ENCODE results near the gene EXOC6B.

EXOC6B gene

GRCh38 chr2:72744049-72744448 lies 81.8 kb downstream of the EXOC6B start:
- no peak for DNase-seq

DNA sequence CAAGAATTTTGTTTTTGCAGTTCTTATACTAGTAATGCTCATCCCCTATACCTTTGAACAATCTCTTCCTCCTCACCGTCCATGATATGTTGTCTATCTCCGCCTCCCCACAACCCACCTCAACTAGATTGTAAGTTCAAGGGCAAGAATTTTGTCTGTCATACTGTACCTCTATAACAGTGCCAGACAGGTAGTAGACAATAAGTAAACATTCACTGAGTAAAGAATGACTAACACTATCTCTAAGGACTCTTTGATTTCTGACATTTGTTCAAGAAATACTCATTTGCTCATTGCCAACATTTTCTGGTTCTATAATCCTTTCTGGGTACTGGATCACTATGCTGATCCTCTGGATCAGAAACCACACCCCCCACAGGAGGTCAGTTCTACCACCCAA lies 82.4 kb downstream of the EXOC6B start:
- DNase-seq: no peak

- no peak for DNase-seq
These were observed 87.7 kb downstream of the EXOC6B start for GRCh38 chr2:72738096-72738495.

- DNase-seq: no peak
These were observed 91.4 kb downstream of the EXOC6B start for GRCh38 chr2:72734432-72734831.

DNA sequence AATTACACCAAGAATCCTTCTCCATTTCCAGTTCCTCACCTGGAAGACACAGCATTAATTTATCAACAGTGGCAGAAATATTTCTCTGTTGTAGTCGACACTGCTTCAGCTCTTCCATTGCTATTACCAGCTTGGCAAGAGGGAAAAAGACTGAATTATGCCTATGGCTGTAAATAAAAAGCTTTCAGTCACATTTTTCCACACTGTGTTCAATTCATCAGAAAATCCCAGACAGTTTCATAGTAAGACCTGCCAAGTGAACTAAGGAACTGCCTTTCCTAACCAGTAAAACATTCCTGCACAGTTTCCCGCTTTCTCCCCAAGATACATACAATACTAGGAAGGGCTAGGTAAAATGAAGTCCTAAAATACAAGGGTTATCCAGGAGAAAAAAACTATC lies 94.7 kb downstream of the EXOC6B start:
- no peak for DNase-seq

DNA sequence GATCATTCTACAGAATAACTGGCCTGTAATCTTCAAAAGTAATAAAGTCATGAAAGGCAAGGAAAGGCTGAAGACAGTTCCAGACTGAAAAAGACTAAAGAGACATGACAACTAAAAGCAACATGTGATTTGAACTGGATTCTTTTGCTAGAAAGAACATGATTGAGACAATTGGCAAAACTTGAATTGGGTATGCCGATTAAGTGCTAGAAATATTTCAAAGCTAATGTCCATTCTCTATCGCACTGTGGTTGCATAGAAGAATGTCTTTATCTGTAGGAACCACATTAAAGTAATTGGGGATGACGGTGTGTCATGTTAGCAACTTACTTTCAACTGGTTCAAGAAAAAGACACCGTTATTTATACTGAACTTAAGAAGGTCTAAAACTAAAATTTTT lies 98.5 kb downstream of the EXOC6B start:
- DNase-seq: no peak

DNA sequence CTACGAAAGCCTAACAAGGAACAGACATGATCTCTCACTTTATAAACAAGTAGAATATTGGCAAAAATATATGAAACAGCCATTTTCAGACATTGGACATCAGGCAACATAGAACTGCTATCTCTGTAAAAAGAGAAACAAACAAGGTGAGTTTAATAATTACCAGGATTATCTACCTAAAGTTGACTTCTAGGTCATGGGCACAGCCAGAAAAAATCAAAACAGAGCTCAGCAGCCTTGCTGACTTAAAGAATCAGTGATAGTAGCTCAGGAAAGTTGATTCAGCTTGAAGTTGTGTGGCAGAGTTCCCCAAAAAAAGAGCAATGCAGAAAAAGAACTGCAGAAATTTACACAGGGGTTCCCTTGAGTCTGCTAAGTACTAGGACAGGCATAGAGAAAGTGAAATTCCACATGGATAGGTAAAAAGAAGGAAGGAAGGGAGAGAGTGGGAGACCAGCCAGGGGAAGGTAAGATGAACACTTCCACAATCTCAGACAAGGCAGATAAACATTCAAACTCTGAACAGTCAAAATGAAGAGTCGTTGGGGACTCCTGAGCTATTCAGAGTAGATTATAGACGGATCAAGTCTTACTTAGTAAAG lies 102.0 kb downstream of the EXOC6B start:
- DNase-seq: no peak

DNA sequence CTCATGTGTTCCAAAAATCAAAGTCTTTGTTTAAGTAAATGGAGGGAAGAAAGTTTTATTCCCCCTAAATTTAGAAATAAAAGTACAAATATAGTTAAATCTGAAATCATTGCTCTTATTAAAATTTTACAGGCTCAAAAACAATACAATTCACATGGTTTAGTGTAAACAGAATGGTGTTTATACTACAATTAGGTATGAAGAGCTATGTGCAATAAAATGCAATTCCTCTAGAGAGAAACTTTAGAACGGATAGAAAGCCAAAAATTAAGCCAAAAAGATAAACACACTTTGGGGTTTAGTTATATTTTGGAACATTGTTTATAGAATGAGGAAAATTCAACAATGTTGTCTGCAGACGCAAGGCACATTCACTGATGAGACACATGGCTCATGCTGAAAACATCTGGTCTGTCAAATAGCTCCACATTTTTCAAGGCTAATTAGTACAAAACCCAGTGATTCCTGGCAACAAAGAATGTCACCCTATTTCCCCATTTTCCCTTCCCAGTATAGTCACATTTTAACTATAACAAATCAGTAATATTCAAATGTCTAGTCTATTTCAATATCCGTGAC lies 103.3 kb downstream of the EXOC6B start:
- no peak for DNase-seq

DNA sequence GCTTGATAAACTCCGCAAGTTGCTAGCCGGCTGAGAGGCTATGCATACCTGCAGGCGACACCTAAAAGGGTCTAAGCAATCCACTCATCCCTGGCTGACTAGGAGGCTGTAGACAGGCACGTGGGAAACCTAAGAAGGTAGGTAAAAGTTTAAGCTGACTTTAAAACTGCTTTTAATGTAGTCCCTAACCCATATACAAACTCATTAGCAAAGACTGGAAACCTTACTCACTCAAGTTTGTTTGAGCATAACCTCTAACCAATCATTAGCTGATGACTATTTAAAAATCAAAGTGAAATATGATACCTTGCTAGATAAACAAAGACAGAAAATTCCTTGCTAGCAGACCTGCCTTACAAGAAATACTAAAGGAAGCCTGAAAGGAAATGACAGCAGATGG lies 106.4 kb downstream of the EXOC6B start:
- no peak for DNase-seq

DNA sequence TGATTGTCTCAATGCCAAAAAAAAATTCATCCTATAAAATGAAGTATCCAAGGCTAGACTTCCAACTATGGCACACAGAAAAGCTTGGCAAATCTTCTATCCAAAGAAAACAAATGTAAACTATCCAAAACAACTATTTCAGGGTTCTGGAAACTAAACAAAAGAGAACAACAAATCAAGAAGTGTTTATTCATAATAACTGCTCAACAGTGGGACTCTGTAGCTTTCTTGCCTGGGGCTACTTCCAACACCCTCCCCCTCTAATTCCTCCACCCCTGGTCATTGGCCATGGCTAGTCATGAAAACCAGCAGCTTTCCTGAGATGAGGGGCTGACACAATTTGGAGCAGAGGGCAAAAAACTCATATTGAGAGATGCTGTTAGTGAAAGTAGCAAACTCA lies 107.0 kb downstream of the EXOC6B start:
- no peak for DNase-seq

DNA sequence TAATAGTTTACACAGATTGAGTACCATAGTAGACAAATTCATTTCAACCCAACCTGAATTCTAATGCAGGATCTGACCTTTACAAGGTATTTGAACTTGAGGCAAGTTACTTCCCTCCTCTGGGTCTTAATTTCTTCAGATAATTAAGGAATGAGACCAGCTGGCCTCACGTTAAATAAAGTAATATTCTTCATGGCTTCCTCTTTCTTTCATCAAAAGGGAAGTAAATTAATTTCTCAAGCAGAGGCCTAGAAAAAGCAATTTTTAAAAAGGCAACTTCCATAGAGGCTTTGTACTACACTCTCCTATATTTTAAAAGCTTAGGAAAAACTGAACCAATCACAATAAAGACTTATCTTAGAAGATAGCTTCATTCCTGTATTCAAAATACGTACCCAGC lies 109.2 kb downstream of the EXOC6B start:
- DNase-seq: no peak

- no peak for DNase-seq
These were observed 112.0 kb downstream of the EXOC6B start for GRCh38 chr2:72713857-72714256.

DNA sequence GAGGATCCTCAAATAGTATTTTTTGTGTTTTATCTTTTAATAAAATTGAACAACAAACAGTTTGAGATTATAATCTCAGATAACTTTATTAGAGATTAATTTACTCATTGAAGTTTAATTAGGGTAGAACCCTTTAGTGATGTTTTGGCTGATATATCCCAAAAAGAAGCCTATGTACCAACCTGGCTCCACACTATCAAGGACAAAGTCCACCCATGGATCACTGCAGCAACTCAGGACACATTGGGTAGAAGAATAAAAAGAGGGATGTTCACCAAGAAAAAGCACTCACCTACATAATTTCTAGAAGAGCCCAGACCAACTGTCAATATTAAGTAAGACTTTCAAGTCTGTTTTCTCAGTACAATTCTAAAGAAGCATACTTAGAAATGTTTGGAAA lies 112.9 kb downstream of the EXOC6B start:
- DNase-seq: no peak

DNA sequence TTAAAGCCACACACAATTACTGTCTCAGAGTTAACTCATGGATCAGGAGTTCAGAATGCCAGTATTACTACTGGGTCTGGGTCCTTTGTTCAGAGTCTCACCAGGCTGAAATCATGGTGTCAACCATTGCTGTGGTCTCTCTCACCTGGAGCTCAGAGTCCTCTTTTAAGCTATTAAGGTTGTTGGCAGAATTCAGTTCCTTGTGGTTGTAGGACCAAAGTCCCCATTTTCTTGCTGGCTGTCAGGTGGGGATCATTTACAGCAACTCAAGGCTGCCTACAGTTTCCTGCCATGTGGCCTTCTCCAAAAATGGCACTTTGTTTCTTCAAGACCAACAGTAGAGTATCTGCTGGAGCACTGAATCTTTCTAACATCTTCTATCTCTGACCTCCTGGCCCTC lies 113.5 kb downstream of the EXOC6B start:
- no peak for DNase-seq

DNA sequence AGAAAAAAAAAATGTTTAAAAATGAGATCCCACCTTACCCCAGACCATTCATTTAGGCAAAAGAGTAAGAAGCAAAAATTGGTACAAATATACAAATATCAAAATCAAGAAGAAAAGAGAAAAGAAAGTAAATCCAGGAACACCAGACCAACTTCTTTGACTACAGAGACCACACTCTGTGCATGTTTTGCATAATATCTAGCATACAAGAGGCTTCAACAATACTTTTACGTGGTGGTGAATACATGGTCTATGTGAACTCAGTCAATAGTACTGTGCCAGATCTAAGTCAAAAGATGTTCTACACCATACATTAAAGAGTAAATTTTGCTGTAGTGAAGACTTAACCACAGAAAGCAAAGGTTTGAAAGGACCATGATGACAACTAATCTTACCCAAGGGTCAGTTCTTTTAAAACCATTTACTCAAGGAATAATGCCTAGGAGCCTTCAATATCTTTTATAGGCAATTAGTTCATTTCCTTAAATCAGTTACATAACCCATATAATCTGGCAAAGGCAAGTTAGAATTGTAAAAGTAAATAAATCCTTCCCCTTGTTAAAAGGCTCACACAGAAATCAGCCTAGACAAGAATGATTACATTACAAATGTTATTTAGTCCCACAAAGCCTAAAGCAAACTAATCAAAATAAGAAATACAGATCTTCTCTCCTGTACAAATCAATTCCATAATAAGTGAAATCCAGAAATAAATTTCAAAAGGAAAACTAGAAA lies 115.2 kb downstream of the EXOC6B start:
- no peak for DNase-seq

GRCh38 chr2:72708236-72708635 lies 117.6 kb downstream of the EXOC6B start:
- DNase-seq: no peak

- DNase-seq: no peak
These were observed 127.5 kb downstream of the EXOC6B start for GRCh38 chr2:72698300-72698699.

DNA sequence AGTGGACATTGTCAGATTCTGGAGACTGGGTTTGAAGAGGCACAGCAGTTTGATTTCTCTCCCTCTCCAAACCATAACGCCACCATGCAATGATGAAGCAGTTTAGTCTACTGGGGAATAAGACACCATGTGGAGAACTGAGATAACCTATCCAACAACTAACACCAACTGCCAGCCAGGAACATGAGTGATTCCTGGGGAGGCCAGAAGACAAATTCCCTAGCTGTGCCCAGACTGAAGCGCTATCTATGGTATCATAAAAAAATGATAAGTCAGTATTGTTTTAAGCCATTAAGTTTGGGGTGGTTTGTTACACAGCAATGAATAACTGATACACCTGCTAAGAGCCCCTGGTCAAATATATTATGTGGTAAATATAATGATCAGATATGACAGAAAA lies 129.3 kb downstream of the EXOC6B start:
- DNase-seq: no peak

DNA sequence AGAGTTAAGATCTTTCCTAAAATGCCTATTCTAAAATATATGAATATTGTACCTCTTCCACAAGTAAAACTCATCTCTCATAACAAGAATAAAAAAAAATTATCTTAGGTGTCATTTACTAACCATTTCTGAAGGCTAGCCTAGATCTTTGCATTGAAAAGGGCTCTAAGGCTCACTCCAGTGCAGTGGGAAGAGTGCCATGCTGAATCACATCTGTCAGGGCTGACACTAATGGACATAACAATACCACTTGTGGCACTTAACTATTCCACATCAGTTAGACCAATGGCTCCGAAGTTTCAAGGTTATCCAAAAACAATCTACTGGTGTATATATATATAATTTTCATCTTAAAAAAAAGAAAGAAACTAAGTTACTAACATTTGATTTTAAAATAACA lies 130.2 kb downstream of the EXOC6B start:
- DNase-seq: no peak

DNA sequence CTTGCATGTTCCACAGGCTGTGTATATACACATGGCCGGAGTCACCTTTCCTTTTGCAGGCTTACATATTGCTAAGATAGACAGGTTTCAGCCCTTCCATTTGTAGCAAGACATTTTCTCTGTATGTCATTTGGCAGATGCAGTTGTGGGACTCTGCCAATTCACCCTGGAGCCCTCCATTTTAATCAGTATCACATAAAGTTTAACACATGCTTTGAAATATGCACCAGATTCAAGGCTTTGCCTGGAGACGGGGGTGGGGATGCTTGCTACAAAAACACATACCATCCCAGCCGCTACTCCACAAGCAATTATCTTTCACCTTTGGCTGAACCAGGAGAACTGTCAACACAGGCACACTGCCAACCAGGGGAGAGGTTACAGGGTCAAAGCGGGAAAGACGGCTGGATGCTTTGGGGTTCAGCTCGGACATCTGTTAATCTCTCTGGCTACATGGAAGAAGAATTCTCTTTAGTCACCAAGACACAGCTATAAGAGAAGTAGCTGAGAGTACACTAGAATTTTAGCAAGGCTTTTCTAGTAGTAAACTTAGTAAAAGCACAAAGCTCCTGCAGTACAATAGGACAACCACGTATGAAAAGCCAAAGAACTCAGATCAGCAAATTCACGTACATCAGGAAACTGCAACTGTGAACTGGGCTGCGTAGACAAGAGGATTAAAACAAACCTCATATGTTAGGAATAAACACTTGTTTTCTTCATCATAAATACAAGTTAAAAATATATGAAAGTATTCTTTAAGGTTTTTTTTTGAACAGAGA lies 130.9 kb downstream of the EXOC6B start:
- DNase-seq: peak in 1 of 56 donors; percentile 4

DNA sequence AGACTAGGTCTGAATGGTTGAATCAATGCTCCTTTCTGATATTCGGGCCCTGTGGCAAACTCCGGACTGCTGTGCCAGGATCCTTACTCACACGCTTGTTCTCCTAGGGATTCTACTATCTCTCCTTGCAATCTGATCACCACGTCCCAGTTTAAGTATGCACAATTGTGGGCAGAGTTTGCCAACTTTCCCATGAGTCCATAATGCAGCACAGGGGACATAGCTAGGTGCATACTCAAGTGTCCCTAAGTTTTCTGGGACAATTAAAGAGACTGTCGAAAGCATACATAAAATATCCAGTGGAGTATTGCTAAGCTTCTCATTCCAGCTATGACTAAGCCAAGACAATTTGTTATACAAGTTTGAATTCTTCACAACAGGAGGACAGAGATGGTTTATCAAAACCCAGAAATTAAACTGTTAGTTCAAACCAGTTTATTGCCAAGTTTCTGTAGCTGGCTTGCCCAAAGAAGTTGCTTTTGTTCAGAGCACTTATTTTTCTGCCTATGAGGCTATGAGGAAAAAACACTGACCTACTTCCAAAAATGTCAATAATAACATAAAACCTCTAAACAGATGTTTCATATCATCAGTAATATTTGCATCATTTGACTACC lies 136.1 kb downstream of the EXOC6B start:
- no peak for DNase-seq
